ENCODE measurements around the gene PGR.

DNA sequence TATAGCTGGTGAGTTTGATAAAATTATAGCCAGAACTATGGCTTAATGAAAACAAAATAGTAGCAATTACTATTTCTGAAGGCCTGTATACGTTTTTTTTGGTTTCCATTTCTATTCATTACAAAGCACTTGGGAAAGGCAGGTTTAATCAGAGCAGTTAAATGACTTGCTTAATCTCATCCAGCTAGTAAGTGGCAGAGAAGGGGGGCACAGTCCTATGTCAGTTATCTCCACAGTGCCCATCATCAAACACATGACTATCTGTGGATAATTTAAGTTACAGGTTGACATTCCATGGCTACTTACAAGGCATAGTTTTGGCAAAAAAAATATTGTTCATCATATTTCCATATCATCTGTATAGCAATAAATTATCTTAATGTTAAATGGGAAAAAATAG lies 93.7 kb downstream of the PGR start:
- no peak for TF ChIP-seq TEAD4 (IDR thresholded peaks at IDR 0.05)
- no peak for TF ChIP-seq CEBPB (IDR thresholded peaks at IDR 0.05)
- TF ChIP-seq CREB1 (IDR thresholded peaks at IDR 0.05; ENCODE audit: low read depth) = no peak
- TF ChIP-seq, protein P1, sequence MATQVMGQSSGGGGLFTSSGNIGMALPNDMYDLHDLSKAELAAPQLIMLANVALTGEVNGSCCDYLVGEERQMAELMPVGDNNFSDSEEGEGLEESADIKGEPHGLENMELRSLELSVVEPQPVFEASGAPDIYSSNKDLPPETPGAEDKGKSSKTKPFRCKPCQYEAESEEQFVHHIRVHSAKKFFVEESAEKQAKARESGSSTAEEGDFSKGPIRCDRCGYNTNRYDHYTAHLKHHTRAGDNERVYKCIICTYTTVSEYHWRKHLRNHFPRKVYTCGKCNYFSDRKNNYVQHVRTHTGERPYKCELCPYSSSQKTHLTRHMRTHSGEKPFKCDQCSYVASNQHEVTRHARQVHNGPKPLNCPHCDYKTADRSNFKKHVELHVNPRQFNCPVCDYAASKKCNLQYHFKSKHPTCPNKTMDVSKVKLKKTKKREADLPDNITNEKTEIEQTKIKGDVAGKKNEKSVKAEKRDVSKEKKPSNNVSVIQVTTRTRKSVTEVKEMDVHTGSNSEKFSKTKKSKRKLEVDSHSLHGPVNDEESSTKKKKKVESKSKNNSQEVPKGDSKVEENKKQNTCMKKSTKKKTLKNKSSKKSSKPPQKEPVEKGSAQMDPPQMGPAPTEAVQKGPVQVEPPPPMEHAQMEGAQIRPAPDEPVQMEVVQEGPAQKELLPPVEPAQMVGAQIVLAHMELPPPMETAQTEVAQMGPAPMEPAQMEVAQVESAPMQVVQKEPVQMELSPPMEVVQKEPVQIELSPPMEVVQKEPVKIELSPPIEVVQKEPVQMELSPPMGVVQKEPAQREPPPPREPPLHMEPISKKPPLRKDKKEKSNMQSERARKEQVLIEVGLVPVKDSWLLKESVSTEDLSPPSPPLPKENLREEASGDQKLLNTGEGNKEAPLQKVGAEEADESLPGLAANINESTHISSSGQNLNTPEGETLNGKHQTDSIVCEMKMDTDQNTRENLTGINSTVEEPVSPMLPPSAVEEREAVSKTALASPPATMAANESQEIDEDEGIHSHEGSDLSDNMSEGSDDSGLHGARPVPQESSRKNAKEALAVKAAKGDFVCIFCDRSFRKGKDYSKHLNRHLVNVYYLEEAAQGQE (IDR thresholded peaks at IDR 0.05; ENCODE audit: low read depth) = no peak
- no peak for TF ChIP-seq RAD21 (IDR thresholded peaks at IDR 0.05; ENCODE audit: low read depth)
- no peak for TF ChIP-seq TAF1 (IDR thresholded peaks at IDR 0.05; ENCODE audit: low read depth)

Data from Ishikawa (cell line).